ENCODE results near the gene TMEM98.
A peak's percentile ranks its signal among the peaks of the same experiment; 100 is the strongest.
"Not testable (repeated sequence)": the region's sequence is repeated elsewhere in the genome, so short reads cannot be mapped to it uniquely, and the experiment has no call there.

The TMEM98 gene, protein sequence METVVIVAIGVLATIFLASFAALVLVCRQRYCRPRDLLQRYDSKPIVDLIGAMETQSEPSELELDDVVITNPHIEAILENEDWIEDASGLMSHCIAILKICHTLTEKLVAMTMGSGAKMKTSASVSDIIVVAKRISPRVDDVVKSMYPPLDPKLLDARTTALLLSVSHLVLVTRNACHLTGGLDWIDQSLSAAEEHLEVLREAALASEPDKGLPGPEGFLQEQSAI

GRCh38 chr17:32927724-32928585 lies at the start of gene TMEM98:
Gene TMEM98 (plus strand): TSS chr17:32928153. CDS start chr17:32931529, 3,376 bp downstream.
- FAIRE-seq, result no peak

DNA sequence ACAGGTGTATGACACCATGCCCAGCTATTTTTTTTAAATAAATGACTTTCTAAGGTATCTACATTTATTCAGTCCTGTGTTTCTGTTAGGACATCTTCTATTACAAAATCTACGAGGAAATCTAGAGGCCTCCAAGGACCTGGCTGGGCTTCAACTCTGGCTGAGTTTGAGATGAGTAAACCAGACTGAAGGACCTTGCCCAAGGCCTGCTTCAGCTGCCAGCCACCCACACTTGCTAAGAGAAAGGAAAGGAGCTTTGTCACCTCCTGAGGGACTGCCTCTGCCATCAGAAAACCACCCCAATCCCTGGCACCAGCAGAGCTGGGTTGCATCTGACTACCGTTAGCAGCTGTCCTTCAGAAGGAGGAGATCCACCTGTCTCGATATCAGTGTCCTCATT lies 49.7 kb upstream of the TMEM98 start:
- no peak for FAIRE-seq

DNA sequence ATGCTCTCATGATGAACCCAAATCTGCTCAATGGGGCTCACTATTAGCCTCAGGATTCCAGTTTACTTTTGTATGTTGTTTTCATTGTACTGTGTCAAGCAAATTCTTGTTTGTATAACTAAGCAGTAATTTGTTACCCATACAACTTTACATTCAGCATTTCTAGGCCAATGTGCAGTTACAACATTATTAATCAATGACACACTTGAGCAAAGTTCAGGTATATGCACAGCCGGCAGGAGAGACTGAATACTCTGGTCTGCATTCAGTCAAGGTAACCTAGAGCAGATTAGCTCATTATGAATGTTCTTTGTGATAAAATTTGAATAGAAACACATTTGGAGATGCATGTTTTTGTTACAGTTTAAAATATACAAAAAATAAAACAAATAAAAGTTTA lies 48.8 kb upstream of the TMEM98 start:
- FAIRE-seq, result no peak

DNA sequence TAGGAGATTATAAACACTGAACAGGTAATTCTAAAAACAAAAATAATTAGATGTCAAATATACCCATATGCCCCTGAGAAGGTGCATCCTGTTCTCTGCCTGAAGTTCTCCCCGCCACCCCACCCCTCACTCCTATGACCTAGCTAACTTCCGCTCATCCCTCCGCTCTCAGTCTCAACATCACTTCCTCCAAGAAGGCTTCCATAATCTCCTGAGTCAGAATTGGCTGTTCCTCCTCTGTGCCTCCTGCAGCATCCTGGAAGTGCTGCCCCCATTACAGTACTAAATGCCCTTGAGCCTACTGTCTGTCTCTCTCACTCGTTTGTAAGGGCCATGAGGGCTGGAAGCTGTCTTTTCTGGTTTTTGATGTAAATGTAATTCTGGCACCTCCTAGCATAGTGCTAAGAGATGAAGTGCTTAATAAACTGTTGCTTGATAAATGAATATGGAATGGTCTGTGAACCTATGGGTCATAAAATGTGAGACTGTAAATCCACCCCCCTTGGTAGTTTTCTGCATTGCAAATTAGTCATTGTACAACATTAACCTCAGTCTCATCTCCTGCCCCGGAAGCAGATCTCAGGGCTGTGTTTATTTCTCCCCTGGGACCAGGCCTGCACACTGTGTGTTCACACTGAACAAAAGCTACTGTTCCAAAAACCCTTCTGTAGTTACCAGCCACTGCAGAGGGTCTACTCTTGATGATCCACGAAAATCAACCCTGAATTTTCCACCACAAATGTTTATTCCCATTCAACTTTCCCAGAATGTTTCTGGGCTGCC lies 47.1 kb upstream of the TMEM98 start:
- FAIRE-seq, result no peak

DNA sequence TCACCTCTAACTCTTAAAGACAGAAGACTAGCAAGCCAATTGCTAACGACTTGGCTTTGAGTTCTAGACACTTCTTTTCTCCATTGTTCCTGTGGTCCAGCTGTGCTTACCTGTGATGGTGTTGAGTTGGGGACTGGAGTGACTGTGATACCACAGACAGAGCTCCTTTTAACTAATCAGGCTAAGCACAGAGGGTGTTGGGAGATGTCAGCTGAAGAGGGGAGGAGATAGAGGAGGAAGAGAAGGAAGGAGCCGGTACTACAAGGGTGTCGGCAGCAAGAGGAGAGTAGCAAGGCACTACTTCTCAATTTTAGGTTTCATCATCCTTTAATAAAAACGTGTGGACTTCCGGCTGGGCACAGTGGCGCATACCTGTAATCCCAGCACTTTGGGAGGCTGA lies 45.9 kb upstream of the TMEM98 start:
- FAIRE-seq, result no peak

DNA sequence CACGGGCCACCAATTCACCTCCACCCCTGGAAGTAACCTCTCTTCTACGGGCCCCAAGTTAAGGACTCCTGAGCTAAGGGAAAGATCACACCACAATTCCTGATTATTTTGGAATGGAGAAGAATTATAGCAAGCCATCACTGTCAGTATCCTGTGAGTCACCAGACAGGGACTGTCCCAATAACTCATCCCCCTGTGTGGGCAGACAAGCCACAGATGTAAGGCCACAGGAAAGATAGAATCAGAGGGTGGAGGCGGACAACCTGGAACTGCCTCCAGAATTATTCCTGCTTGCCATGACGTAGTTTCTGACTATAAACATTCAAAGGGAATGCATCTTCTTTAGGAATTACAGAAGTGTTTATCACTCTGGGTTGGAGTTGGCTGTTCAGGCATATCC lies 45.2 kb upstream of the TMEM98 start:
- FAIRE-seq, result no peak

DNA sequence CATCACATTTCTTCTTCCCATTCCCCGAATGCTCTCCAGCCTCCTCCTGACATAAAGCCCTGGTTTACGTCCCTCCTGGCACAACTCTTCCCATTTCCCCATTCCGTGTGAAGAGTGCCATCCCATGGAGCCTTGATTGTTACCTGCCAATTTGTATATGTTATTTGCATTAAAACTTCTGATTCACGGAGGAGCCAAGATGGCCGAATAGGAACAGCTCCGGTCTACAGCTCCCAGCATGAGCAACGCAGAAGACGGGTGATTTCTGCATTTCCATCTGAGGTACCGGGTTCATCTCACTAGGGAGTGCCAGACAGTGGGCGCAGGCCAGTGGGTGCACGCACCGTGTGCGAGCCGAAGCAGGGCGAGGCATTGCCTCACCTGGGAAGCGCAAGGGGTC lies 41.0 kb upstream of the TMEM98 start:
- not testable (repeated sequence) for FAIRE-seq

- not testable (repeated sequence) for FAIRE-seq
Observed at GRCh38 chr17:32887410-32887809, 40.5 kb upstream of the TMEM98 start.

- no peak for FAIRE-seq
Observed at GRCh38 chr17:32894245-32894644, 33.7 kb upstream of the TMEM98 start.

- no peak for FAIRE-seq
Observed at GRCh38 chr17:32896647-32897258, 31.2 kb upstream of the TMEM98 start.

DNA sequence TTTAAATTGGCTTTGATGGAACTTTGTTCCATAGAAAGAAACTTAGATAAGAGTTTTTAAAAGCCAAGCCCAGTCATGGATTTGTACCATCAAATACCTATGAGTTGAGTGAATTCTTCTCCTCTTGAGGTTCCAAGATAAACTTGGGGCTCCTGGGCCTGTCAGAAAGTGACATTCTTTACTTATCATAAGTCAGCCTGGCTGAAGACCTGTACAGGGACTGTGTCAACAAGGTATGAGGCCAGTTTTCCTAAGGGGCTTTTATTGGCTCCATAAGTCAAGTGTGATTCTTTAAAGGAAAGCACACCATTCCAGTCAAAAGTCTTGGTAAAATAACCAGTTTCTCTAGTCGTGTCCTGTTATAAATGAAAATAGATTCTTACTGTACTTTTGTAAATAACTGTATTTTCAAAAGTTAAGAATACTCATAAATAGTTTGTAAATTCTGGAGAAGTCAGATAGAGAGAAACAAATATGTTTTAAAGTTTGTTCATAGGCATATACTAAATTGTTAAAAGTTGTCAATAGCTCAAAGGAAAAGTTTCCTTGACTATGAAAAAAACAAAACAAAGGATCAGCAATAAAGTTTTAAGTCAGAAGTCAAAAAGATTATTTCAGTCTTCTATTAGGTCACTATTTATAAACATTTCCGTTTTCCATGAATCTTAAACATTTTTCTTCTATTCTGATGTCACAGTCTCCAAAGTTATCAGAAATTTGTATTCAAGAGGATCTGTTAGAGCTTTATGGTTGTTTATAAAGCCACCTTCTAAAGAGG lies 28.5 kb upstream of the TMEM98 start:
- no peak for FAIRE-seq

DNA sequence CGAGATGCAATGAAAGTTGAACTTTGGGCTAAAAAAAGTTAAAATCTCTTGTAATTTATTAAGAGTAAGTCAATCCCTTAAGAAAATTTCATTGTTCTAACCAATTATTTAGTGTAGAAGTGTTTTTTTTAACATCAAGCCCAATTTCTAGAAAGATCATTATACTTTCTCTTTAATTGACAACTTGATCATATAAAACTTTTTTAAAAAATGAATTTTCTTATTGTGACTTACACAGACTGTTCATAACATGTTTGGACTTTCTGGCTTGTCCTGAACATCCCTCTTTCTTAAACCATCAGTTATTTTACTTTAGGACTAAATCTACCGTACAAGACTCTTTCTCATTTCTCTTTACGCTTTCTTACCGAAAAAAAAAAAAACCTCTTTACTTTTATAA lies 26.2 kb upstream of the TMEM98 start:
- no peak for FAIRE-seq

DNA sequence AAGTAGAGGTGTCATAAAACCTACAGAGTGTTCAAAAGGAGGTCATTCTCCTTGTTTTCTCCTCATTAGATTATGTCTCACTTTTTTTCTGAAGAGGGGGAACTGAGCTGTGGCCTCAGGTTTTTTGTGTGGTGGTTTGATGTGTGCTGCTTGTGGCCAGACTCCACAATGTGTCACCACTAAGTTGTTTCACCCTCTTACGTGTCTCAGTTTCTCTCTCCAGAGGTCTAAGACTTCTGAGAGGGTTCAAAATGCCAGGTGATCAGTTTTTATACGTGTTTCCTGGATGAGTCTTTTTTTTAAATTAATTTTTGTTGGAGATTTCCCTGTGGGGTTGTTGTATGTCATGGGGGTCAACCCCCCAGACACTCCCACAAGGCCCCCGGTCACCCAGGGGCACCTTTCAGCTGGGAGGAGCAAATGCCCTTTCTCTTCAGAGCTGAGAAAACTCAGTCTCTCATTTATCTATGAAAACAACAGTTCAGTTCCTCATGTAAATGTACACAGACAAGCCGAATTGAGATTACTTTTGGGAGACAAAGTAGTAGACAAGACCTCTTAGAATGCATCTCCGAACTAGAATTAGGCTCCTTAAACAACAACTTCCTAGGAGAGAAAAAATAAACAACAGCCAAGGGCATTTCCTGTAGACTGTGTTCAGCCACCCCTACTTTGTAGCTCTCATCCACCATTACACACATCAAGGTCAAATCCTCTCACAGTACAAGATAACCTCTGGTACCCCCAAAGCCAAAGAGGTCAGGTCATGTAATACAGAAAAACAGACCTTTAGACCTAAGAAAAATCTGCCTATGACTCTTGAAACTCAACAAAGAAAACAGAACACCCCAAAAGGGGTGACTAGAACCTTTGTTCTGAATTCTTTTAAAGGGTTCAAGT lies 23.9 kb upstream of the TMEM98 start:
- no peak for FAIRE-seq

GRCh38 chr17:32904891-32905290 lies 23.1 kb upstream of the TMEM98 start:
- no peak for FAIRE-seq

DNA sequence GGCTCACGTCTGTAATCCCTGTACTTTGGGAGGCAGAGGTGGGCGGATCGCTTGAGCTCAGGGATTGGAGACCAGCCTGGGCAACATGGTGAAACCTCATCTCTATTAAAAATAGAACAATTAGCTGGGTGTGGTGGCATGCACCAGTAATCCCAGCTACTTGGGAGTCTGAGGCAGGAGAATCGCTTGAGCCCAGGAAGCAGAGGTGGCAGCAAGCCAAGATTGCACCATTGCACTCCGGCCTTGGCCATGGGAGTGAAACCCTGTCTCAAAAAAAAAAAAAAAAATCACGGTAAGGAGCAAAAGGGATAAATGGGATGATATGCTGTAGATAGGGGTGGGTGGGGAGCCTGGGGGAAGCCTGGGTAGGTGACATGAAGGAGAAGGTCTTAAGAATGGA lies 20.4 kb upstream of the TMEM98 start:
- FAIRE-seq, result no peak

DNA sequence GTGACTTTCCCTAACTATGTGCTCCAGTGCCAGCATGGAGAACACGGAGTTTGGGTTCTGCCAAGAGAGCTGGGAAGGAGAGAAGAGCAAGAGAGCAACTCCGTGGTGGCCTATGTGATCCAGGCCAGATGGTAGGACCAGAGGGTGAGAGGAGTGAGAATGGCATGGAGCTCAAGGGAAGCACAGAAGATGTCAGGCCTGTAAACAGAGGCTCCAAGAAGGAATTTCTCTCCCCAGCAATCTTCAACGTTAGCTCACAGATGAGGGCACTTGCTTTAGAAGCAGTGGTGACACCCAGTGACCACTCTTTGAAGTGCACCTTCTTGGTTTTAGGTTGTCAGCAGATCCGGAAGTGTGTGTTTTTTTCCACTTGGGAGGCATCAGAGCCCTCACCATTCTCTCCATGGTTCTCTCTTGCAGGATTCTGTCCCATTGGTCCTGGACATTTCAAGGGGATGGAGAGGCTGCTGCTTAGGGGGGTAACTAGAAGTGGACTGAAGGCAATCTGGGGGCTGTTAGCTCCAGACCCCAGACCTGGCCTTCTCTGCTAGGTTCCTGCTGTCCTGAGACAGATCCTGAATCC lies 18.1 kb upstream of the TMEM98 start:
- FAIRE-seq, result peak; percentile 64

- no peak for FAIRE-seq
Observed at GRCh38 chr17:32910769-32911168, 17.2 kb upstream of the TMEM98 start.

DNA sequence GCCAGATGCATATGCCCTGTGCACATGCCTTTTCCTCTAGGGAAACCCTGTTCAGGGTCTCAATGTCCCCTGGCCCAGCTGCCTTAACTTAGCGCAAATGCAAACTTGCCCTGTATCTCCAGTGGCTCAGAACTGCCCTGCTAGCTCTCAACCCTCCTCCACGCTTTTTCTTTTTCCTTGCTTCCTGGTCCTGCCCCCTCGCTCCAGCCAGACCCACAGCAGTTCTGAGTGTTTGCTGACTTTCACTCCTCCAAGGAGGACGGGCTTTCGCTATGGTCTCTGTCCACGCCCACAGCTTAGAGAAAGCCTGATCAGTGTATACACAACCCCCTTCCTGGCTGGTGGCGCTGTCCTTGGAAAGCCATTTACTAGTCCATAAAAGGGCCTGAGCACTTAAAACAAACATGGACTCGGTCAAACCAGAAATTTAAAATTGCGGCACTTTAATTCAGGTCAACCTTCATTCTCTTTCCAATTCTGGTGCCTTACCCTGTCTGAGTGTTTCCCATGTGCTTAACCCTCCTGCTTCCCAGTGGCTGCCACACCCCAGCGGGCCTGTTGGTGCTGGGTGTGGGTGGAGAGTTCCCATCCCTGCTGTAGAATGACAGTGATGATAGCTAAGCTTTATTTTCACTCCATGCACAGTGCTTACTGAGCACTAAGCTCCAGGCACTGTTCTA lies 15.6 kb upstream of the TMEM98 start:
- peak; percentile 92 for FAIRE-seq

- no peak for FAIRE-seq
Observed at GRCh38 chr17:32913593-32913992, 14.4 kb upstream of the TMEM98 start.

GRCh38 chr17:32914181-32914580 lies 13.8 kb upstream of the TMEM98 start:
- no peak for FAIRE-seq
